OCI-LY3 (cell line): ENCODE results near the gene APLP1.

Experiments used
- EZH2phosphoT487 ChIP-seq: fragments of 200-600 bp; shearing (Covaris generic); IDR thresholded peaks from 2 replicates; pipeline ENCODE4 v1.6.1; 2018; ENCODE audit warnings: antibody characterized with exemption, mixed run types, low read depth
- TF ChIP-seq, protein P1 (sequence below): fragments of 200-600, 300-600 bp; sonication (generic); IDR thresholded peaks from 2 replicates; pipeline ENCODE4 v1.5.1; 2014; ENCODE audit warnings: antibody characterized with exemption, low read length, low read depth

DNA sequence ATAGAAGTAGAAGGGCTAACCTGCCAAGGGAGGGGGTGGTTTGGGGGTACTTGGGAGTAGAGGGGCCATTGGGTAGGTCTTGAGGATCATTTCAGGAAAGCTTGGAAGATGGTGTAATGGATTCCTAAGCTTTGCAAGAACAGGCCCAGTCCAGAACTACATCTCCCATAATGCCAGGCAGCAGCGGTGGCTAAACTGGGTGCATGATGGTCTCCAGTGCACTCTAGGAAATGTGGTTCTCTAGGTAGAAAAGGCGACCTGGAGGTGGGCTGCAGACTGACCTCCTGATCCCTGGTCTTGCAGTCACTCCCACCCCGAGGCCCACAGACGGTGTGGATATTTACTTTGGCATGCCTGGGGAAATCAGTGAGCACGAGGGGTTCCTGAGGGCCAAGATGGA, 3.8 kb downstream of the APLP1 start:
- TF ChIP-seq, protein P1, sequence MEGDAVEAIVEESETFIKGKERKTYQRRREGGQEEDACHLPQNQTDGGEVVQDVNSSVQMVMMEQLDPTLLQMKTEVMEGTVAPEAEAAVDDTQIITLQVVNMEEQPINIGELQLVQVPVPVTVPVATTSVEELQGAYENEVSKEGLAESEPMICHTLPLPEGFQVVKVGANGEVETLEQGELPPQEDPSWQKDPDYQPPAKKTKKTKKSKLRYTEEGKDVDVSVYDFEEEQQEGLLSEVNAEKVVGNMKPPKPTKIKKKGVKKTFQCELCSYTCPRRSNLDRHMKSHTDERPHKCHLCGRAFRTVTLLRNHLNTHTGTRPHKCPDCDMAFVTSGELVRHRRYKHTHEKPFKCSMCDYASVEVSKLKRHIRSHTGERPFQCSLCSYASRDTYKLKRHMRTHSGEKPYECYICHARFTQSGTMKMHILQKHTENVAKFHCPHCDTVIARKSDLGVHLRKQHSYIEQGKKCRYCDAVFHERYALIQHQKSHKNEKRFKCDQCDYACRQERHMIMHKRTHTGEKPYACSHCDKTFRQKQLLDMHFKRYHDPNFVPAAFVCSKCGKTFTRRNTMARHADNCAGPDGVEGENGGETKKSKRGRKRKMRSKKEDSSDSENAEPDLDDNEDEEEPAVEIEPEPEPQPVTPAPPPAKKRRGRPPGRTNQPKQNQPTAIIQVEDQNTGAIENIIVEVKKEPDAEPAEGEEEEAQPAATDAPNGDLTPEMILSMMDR, result no peak
- no peak for TF ChIP-seq EZH2phosphoT487
